HG02885 (cell line): Measurements from ENCODE around the gene CHCHD10.
A peak's percentile ranks its signal among the peaks of the same experiment; 100 is the strongest.
"Not testable (repeated sequence)": the region's sequence is repeated elsewhere in the genome, so short reads cannot be mapped to it uniquely, and the experiment has no call there.

Source experiments
- ATAC-seq: cut with Tn5 transposase; IDR thresholded peaks from one replicate; pipeline ENCODE4 v1.9.1; 2021; ENCODE audit warnings: mild to moderate bottlenecking; ENCODE audit not compliant: unreplicated experiment, poor library complexity

The CHCHD10 gene

DNA sequence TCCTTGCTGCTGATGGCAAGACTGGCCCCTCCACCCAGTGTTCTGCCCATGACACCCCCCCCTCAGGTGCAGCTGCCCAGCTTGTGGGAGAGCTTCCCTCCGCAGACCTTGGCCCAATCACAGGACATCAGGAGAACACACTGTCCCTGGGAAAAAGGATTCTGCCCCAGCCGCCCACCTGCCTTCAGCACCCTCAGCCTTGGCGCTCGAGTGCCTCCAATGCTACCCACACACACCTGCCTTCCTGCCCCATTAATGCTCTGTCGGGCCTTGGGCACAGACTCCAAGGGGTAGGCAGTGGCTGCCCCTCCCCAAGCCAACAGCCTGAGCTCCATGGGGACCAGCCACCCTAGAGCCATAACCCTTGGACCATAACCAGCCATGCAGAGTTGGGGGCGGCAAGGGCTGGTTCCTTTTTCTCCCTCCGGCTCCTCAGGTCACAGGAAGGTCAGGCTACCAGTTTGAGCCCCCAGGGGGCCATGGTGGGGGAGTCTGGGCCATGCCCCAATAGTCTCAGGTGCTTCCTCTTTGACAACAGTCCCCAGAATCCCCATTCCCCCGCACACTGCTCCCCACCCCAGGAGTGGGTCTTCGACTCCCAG lies 15.6 kb downstream of the CHCHD10 start:
- no peak for ATAC-seq

DNA sequence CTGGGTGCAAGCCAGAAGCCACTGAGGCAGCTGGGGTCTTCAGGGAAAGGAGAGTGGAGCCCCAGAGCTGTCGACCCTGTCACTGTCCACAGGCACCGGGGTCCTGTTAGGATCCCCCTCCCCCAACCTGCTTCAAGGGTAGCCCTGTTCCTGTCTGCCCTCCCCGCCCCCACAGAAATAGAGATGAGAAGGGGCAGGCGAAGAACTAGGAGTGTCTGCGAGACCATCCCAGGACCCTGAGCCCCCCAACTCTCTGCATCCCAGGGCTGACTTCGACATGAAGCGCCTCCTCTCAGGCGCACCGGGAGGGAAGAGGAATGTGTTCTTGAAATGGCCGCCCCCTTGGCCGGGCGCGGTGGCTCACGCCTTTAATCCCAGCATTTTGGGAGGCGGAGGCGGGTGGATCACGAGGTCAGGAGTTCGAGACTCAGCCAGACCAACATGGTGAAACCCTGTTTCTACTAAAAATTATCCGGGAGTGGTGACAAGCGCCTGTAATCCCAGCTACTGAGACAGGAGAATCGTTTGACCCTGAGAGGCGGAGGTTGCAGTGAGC lies 16.3 kb downstream of the CHCHD10 start:
- peak; percentile 12 for ATAC-seq

DNA sequence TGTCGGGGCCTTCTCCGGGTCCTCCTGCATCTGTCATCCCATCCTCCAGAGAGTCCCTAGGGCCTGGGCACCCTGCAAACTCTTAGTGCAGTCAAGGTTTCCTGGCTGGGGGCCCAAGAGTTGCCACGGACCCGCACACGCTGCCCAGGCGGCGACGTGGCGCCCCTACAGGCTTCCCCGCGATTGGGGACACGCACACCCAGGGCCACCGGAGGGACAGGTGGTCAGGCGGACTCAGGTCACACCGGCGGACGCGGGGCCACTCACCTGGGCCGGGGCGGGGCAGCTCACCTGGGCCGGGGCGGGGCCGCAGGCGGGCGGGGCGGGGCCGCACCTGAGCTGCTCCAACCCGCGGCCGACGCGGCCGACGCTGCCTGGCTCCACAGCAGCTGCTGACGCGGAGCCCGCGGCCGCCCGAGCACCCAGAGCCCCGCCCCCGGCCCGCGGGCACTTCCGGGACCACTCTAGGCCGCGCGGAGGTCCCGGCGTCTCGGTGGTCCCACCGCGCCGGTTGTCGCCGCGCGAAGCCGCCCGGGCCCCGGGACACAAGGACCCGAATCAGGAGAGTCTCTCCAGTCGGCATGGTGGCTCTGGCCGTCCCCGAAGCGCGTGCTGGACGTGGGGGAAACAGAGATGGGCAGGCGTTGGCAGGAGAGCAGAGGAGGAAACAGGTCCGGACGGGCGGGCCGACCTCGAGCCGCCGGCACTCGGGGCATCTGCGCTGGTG lies 16.9 kb downstream of the CHCHD10 start, which contains the start of gene ZNF70:
Gene ZNF70 (minus strand): TSS at position 399 of the 727 bp plus-strand sequence. CDS start 5,972 bp downstream, outside the sequence.
- ATAC-seq: peak; percentile 78

DNA sequence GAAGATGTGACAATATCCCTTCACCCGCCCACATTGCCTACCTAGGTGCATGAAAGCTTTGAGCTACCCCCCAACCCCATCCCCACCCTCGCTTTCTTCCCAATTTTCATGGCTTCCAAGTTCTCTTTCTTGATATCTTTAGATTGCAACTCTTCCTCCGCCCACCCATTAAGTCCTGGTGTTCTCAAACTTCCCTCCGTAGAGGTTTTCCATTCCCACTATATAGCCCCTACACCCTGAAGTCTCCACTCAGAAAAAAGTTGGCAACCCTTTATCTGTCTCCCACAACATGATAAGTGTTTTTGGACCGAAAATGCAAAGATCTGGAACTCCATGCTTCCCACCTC lies 17.4 kb downstream of the CHCHD10 start:
- no peak for ATAC-seq

DNA sequence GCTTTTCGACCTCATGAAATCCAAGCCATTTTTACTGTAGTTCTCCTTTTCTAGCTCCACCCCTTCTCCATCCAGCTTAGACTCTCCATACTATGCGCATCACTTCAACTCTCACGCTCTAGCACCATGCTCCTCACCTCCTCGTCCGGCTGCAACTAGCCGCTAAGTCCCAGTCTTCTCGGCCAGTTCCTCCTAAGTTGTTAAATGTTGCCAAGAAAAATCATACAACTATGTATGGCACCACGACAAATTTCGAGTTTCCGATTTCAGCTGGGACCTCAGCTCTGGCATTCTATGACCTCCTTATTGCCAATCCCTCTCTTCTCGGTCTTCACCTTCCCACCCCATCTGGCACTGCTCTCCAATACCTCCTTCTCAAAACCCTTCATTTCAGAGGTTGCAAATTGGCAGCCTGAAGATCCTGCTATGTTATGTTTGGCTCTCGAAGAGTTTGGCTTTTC lies 17.9 kb downstream of the CHCHD10 start:
- ATAC-seq: no peak

DNA sequence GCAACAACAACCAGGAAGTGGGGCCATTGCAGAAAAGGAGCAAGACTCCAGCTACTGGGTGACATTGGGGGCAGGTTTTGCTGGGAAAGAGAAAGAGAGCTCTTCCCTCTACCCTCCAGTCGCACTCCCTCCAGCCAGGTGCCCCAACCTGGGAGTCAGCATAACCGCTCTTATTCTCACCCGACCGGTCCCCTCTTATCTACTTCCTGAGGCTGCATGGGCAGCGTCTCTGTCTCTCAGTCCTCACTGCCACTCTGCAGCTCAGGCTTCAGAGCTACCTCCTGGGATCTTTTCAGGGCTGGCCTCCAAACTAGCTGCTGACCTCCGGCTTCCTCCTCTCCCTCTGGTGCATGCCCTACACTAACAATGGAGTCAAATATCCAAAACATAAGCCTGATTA lies 22.0 kb downstream of the CHCHD10 start:
- no peak for ATAC-seq

DNA sequence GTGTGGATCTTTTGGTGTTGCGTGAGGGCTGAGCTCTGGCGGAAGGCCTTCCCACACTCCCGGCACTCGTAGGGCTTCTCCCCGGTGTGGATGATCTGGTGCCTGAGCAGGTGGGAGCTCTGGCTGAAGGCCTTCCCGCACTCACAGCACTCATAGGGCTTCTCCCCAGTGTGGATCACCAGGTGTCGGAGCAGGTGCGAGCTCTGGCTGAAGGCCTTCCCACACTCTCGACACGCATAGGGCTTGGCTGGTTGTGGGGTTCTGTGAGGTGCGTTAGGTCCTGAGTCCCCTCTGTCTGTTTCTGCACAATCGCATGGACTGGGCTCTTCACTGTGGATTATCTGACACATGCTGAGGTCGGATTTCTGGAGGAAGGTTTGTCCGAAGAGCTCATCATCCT lies 23.3 kb downstream of the CHCHD10 start:
- ATAC-seq: no peak

DNA sequence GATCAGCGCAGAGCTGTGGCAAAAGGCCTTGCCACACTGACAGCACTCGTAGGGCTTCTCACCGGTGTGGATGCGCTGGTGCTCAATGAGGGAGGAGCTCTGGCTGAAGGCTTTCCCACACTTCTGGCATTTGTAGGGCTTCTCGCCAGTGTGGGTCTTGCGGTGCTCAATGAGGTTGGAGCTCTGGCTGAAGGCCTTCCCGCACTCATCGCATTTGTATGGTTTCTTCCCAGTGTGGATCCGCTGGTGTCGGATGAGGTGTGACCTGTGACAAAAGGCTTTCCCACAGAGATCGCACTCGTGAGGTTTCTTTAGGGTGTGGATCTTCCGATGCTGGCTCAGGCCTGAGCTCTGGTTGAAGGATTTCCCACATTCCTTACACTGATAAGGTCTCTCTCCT lies 23.8 kb downstream of the CHCHD10 start:
- no peak for ATAC-seq

DNA sequence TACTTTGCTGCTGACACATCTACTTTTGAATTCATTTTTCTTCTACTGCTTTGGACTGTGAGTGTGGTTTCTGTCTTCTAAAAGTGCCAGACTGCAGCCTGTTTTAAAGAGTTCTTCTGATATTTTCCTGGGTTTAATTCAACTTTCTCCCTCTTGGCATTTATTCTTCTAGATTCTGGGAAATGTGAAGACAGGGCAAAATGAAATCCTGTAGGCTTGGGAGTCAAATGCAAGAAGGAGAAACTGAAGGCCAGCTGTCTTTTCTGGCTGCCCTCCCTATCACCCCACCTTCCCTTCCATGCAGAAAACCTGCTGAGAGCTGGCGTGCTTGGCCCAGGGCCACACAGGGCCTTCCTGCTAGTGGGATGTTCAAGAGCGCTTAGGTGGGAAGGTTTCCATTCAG lies 24.5 kb downstream of the CHCHD10 start:
- ATAC-seq: no peak

DNA sequence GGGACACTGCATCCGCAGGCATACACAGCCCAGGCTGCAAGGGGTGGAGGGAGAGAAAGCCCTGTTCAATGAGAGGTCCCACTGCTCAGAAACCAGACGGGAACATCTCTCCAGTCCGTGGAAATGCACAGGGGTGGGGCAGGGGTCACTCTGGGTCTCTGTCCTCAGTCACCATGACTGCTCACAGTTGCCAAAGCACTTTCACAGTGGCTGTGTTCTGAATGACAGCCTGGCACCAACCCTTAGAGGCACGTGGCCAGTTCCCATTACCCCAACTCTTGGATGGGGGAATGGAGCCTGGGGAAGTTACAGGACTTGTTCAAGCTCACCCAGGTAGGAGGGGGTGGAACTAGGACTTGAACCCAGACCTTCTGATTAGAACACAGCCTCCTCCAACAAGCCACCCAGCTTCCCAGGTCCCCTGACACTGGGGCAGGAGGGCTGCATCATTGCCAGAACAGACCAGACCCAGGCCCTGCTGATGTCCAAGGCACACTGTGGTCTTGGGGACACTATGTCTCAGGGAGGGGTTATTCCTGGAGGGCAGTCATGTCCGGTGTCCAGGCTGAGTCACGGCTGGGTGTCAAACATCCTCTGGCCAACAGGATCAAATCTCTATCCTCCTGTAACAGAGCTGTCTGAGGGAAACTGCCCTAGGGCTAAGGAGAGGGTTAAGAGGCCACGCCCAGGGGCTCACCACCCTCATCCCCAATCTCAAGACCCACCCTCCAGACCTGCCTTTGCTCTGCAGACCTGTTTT lies 25.1 kb downstream of the CHCHD10 start:
- ATAC-seq: no peak

DNA sequence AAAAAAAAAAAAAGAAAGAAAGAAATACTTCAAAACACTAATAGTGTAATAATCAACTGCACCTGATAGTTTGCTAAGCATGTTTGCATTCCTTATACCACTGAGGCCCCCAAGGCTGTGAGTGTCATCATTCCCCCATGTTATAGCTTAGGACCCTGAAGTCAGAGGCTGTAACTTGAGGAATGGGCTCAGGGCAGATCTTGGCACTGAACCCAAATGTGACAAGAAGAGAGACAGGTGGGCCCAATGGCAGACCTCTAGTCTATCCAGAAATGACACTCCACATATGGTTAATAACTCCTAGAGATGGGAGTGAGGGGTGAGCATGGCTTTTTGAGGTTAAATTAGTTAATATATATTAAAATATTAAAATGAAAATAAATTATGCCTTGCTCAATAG lies 30.1 kb downstream of the CHCHD10 start:
- no peak for ATAC-seq

DNA sequence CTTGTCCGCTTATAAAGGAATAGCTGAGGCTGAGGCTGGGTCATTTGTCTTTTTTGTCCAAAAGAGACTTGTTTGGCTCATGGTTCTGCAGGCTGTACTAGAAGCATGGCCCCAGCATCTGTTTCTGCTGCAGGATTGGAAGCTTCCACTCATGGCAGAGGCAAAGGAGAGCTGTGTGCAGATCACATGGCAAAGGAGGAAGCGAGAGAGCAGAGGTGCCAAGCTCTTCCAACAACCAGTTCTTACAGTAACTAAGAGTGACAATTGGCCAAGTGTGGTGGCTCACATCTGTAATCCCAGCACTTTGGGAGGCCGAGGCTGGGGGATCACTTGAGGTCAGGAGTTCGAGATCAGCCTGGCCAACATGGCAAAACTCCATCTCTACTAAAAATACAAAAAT lies 39.7 kb downstream of the CHCHD10 start:
- not testable (repeated sequence) for ATAC-seq

DNA sequence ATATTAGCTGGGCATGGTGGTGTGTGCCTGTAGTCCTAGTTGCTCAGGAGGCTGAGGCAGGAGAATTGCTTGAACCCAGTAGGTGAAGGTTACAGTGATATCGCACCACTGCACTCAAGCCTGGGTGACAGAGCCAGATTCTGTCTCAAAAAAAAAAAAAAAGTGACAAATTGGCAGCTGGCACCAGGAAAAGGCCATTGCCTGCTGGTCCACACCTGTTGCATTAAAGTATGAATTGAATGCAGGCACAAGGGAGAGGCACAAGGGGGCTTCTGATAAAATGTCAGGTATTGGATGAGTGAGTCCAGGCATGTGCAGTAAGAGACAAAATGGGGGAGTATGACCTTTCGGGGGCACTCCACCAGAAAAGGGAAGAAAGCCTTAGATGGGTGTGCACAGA lies 45.0 kb downstream of the CHCHD10 start:
- ATAC-seq: no peak

DNA sequence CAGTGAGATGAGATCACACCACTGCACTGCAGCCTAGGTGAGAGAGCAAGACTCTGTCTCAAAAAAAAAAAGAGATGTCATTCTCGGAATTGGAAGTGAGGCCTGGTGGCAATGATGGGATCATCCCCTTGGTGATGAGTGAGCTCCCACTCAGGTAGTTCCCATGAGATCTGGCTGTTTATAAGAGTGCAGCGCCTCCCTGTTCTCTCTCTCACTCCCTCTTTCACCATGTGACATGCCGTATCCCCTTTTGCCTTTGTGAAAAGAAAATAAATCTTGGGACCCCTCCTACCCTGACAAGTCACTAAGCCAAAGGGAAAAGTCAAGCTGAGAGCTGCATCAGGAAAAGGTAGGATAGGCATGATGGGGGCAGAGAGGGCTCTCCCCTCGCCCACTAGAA lies 45.6 kb downstream of the CHCHD10 start:
- no peak for ATAC-seq

DNA sequence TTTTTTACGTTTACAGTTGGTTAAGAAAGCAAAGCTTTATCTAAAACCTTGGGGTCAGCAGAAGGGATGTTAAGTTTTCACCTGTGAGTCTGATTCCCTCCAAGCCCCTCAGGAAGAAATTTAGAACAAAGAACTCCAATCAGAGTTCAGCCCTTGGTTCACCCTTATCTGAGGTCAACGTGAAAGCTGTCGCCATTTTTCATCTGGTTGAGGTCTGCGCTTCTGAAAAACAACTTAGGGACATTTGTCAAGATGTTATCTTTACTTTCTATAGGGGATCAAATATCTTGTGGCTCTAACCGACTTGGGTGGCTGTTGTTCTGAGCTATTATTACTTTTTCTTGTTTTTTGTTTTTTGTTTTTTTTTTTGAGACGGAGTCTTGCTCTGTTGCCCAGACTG lies 46.9 kb downstream of the CHCHD10 start:
- no peak for ATAC-seq

DNA sequence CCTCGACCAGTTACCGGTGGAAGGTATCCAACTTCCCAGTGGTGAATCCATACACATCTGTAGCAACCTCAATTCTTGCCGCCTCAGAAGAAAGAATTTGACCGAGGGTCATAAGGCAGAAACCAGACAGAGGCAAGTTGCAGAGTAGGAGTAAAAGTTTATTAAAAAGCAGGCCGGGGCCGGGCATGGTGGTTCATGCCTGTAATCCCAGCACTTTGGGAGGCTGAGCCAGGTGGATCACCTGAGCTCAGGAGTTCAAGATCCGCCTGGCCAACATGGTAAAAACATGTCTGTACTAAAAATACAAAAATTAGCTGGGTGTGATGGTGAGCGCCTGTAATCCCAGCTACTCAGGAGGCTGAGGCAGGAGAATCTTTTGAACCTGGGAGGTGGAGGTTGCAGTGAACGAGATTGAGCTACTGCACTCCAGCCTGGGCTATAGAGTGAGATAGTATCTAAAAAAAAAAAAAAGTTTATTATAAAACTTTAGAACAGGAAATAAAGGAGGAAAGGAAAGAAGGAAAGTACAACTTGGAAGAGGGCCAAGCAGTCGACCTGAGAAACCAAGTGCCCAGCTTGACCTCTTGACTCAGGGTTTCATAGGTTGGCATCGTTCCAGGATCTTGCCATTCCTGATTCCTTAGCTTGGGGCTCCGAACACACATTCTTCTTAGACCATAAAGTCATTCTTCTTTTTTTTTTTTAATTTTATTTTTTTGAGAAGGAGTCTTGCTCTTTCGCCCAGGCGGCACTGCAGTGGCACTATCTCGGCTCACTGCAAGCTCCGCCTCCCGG lies 49.2 kb downstream of the CHCHD10 start:
- ATAC-seq: no peak

DNA sequence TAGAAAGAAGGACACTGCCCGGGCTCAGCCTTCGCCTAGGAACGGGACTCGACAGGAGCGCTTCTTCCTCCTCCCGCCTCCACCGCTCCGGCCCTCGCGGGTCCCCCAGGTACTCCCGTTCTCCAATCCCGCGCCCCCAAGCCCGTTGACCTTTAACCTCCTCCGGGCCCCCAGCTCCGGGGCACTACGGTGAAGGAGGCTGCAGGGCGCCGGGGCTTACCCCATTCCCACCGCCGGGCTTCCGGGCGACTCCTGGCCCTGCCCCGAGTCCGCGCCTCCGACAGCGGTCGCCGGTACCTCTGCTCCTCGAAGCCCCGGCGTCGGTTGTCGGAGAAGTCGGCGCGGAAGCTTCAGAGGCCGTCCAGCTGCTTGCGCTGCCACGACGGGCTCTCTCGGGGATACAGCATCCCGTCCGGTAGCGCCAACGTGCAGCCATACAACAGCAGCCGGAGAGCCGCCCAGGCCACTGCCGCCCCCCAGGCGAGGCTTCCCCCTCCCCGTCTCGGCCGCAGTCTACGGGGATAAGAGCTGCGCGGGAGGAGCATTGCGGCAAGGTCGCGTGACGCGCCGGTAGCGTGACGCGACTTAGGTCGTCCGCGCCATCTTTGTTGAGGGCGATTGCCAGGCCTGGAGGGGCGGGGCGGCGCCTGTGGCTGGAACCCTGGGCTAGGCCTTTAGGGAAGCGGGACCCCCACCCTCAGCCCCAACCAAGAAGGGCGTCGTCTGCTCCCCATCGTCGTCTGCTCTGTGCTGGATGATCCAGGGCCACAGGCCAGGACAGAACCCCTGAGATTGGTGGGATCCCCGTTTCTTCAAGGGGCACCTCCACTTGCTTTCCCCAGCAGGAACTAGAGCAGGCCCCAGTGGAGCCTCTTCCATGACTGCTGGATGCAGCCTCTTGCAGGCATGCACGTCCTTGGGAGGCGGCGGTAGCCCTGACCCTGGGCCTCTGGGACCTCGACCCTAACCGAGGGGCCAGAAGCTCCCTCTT lies 50.7 kb downstream of the CHCHD10 start:
- ATAC-seq: peak; percentile 86
